Measurements from ENCODE around the gene DCAF17.

- no peak for TF ChIP-seq CTCF (IDR thresholded peaks at IDR 0.05)
- TF ChIP-seq POLR2A (IDR thresholded peaks at IDR 0.05), result no peak
These were observed 46.9 kb downstream of the DCAF17 start for GRCh38 chr2:171480908-171481307.

Data from thyroid gland (tissue), 4 donors.